GM23338 (cell line): ENCODE results near the gene PTPN7. TPM values are rescaled to one million over a fixed set of nuclear protein-coding genes. Genes with fewer than 3 reads are reported as not detected.
"Not testable (repeated sequence)": the region's sequence is repeated elsewhere in the genome, so short reads cannot be mapped to it uniquely, and the experiment has no call there.

Experiments
- ATAC-seq: fragments of 200-7000 bp; cut with Tn5 transposase; 3 replicates; pipeline ENCODE4 v1.9.1; 2020
- DNase-seq: peaks from one replicate; pipeline ENCODE4 v3.0.0-alpha.2; 2015; ENCODE audit warnings: low spot score
- H2AFZ ChIP-seq: fragments of 200-600 bp; sonication (generic); 2 replicates; pipeline ENCODE4 v1.8.0; 2016; ENCODE audit warnings: antibody characterized with exemption, mild to moderate bottlenecking, moderate library complexity
- H3F3A ChIP-seq: fragments of 200-600 bp; sonication (generic); replicated peaks from 2 replicates; pipeline ENCODE4 v1.8.0; 2017; ENCODE audit warnings: antibody characterized with exemption, mixed run types, low read depth
- H3K27ac ChIP-seq: fragments of 200-600 bp; sonication (generic); 2 replicates; pipeline ENCODE4 v1.6.1; 2016; ENCODE audit warnings: low read depth
- H3K27me3 ChIP-seq: fragments of 200-600 bp; sonication (generic); 2 replicates; pipeline ENCODE4 v1.8.0; 2016; ENCODE audit warnings: mild to moderate bottlenecking, mixed run types, moderate library complexity; ENCODE audit not compliant: insufficient read depth
- H3K36me3 ChIP-seq: fragments of 200-600 bp; sonication (generic); 2 replicates; pipeline ENCODE4 v1.8.0; 2016; ENCODE audit warnings: mild to moderate bottlenecking; ENCODE audit not compliant: insufficient read depth
- H3K4me1 ChIP-seq: fragments of 200-600 bp; sonication (generic); 2 replicates; pipeline ENCODE4 v1.8.0; 2016; ENCODE audit warnings: mild to moderate bottlenecking, moderate library complexity; ENCODE audit not compliant: insufficient read depth
- H3K4me2 ChIP-seq: fragments of 200-600 bp; sonication (generic); 2 replicates; pipeline ENCODE4 v1.7.1; 2017; ENCODE audit warnings: mixed run types
- H3K4me3 ChIP-seq: fragments of 200-600 bp; sonication (generic); 2 replicates; pipeline ENCODE4 v1.6.1; 2016; ENCODE audit warnings: mixed run types
- H3K79me2 ChIP-seq: fragments of 200-600 bp; sonication (generic); replicated peaks from 2 replicates; pipeline ENCODE4 v1.8.0; 2017; ENCODE audit warnings: mild to moderate bottlenecking; ENCODE audit not compliant: insufficient read depth
- H3K9me2 ChIP-seq: fragments of 200-600 bp; sonication (generic); 2 replicates; pipeline ENCODE4 v1.8.0; 2017; ENCODE audit not compliant: insufficient read depth
- H4K20me1 ChIP-seq: fragments of 200-600 bp; sonication (generic); replicated peaks from 2 replicates; pipeline ENCODE4 v1.8.0; 2017; ENCODE audit warnings: mild to moderate bottlenecking; ENCODE audit not compliant: insufficient read depth
- H3K27ac Mint-ChIP-seq: 2 replicates; pipeline ENCODE4 v1.8.0; 2020; ENCODE audit warnings: inconsistent platforms, mild to moderate bottlenecking, moderate library complexity, mixed read lengths
- H3K27me3 Mint-ChIP-seq: 3 replicates; pipeline ENCODE4 v1.8.0; 2022; ENCODE audit warnings: low read depth, mild to moderate bottlenecking, moderate library complexity, mixed read lengths, inconsistent platforms; ENCODE audit not compliant: insufficient read depth, poor library complexity
- H3K36me3 Mint-ChIP-seq: 3 replicates; pipeline ENCODE4 v1.8.0; 2021; ENCODE audit warnings: low read depth, mild to moderate bottlenecking, inconsistent platforms, moderate library complexity, mixed read lengths
- H3K4me1 Mint-ChIP-seq: 3 replicates; pipeline ENCODE4 v1.8.0; 2020; ENCODE audit warnings: mild to moderate bottlenecking, inconsistent platforms, mixed read lengths
- H3K4me3 Mint-ChIP-seq: 3 replicates; pipeline ENCODE4 v1.8.0; 2021; ENCODE audit warnings: moderate library complexity, mild to moderate bottlenecking, inconsistent platforms, mixed read lengths
- H3K9me3 Mint-ChIP-seq: 3 replicates; pipeline ENCODE4 v1.8.0; 2020; ENCODE audit warnings: moderate library complexity, mild to moderate bottlenecking, inconsistent platforms, mixed read lengths
- CREB1 ChIP-seq: fragments of 250-450 bp; sonication (Bioruptor Pico); IDR thresholded peaks from 2 replicates; pipeline ENCODE4 v1.5.0; 2020; ENCODE audit warnings: low read depth, mild to moderate bottlenecking, moderate library complexity
- CTCF ChIP-seq, 2 experiments: fragments of 200-600 bp in 1 of 2; sonication (generic) in 1 of 2; conservative IDR thresholded peaks; 2 replicates each; pipeline versions ENCODE4 v1.5.1 to v1.6.1; 2016 to 2017; ENCODE audit warnings: antibody characterized with exemption in 2 of 2, low read depth in 2 of 2, mild to moderate bottlenecking in 2 of 2, moderate library complexity in 1 of 2
- EZH2phosphoT487 ChIP-seq: fragments of 200-600 bp; sonication (generic); IDR thresholded peaks from one replicate; pipeline ENCODE4 v1.8.1; 2018; ENCODE audit warnings: antibody characterized with exemption; ENCODE audit not compliant: unreplicated experiment
- STAT1 ChIP-seq: IDR thresholded peaks from one replicate; pipeline ENCODE4 v1.6.1; 2016; ENCODE audit warnings: antibody characterized with exemption; ENCODE audit not compliant: unreplicated experiment
- ZNF331 ChIP-seq: fragments of 250-450 bp; sonication (Bioruptor Pico); IDR thresholded peaks from 2 replicates; pipeline ENCODE4 v1.5.0; 2020; ENCODE audit warnings: low read depth, mild to moderate bottlenecking, moderate library complexity
- ZNF462 ChIP-seq: fragments of 250-450 bp; sonication (Bioruptor Pico); IDR thresholded peaks from 2 replicates; pipeline ENCODE4 v1.5.0; 2020; ENCODE audit warnings: mild to moderate bottlenecking, moderate library complexity
- polyA plus RNA-seq: library from polyadenylated mRNA; unstranded; fragments of >200 nt; fragmentation: Nextera tagmentation; extraction: Ambion mirVana; gene quantifications from 2 replicates; pipeline ENCODE4 v1.2.1, GENCODE V29; 2016
- total RNA-seq: library from RNA; depleted of rRNA; stranded (reverse); fragments of >200 nt; shearing (Covaris generic); gene quantifications from 2 replicates; pipeline ENCODE4 v1.2.3, GENCODE V29; 2014

Gene PTPN7
- total and polyA plus RNA-seq, 2 experiments from 2014 or later = not detected

DNA sequence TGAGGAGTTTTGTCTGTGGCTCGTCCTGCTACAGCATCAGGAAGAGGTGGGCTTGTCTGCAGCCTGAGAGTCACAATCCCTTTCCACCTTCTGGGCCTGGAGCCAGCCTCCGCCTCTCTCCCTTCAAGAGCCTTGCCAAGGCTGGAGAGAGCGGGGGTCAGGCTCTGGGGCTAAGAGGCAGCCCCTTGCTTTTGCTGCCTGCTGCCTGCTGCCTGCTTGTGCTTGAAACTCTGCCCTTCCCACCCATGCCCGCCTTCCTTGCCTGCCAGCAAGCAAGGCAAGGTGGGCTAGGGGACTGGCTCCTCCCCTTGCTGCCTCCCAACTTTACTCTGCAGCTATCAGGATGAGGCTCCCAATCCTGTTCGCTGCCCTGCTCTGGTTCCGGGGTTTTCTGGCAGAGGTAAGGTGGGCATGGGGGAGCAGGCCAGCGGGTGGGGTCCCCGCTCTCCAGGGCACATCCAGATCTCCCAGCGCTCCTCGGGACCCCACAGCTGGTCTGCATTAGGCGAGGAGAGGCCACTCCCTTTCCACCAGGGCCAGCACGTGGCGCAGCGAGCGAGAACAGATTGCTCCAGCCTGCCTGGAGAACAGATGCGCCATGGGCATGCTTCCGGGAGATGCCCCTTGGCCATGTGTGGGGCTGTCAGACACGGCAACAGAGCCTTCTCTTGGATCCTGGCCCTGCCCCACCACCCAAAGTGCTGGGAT, 7.5 kb upstream of the PTPN7 start:
- H3K9me3 Mint-ChIP-seq = no peaks in the 10 kb centered on the region
- no peaks in the 10 kb centered on the region for H3K36me3 Mint-ChIP-seq
- Histone ChIP-seq H3K27me3 (no peaks in the 10 kb centered on the region), H3K4me2 (no peak overlapping the region), H3K4me1 (peaks cover 11% of the 10 kb centered on the region), H3K27ac (no peak overlapping the region), H3F3A (no peaks in the 10 kb centered on the region), H3K9me2 (no peaks in the 10 kb centered on the region), H3K36me3 (no peaks in the 10 kb centered on the region), H2AFZ (0 out of 2 replicates have a peak overlapping the region, but pooled peaks have one; percentile 43), H3K79me2 (no peaks in the 10 kb centered on the region), H3K4me3 (no peak overlapping the region), H4K20me1 (no peaks in the 10 kb centered on the region)
- H3K27ac Mint-ChIP-seq = no peak overlapping the region
- DNase-seq = no peak
- peaks cover 33% of the 10 kb centered on the region for H3K4me1 Mint-ChIP-seq
- H3K27me3 Mint-ChIP-seq = peaks cover 13% of the 10 kb centered on the region
- no peak for TF ChIP-seq CREB1 (CRISPR knock-in tag)
- peak; percentile 7; the same call in 1 of the 3 replicates for ATAC-seq
- no peak overlapping the region for H3K4me3 Mint-ChIP-seq

DNA sequence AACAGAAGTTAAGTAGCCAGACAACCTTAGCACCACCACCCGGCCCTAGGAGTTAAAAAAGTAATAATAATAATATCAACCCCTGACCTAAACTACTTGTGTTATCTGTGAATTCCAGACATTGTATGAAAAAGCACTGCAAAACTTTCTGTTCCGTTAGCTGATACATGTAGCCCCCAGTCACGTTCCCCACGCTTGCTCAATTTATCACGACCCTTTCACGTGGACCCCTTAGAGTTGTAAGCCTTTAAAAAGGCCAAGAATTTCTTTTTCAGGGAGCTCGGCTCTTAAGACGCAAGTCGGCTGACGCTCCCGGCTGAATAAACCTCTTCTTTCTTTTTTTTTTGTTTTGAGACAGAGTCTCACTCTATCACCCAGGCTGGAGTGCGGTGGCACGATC, 6.7 kb upstream of the PTPN7 start:
- H3K27me3 Mint-ChIP-seq = peaks cover 16% of the 10 kb centered on the region
- not testable (repeated sequence) for H3K4me2 ChIP-seq, H3K79me2 ChIP-seq, H3K9me2 ChIP-seq, H3K27me3 ChIP-seq, H3K27ac ChIP-seq, H3K9me3 Mint-ChIP-seq, DNase-seq, H2AFZ ChIP-seq, H3F3A ChIP-seq, H3K36me3 ChIP-seq, H3K36me3 Mint-ChIP-seq, H4K20me1 ChIP-seq, H3K4me3 ChIP-seq, ATAC-seq, H3K27ac Mint-ChIP-seq, H3K4me3 Mint-ChIP-seq
- peaks cover 11% of the 10 kb centered on the region for H3K4me1 ChIP-seq
- peaks cover 41% of the 10 kb centered on the region for H3K4me1 Mint-ChIP-seq

DNA sequence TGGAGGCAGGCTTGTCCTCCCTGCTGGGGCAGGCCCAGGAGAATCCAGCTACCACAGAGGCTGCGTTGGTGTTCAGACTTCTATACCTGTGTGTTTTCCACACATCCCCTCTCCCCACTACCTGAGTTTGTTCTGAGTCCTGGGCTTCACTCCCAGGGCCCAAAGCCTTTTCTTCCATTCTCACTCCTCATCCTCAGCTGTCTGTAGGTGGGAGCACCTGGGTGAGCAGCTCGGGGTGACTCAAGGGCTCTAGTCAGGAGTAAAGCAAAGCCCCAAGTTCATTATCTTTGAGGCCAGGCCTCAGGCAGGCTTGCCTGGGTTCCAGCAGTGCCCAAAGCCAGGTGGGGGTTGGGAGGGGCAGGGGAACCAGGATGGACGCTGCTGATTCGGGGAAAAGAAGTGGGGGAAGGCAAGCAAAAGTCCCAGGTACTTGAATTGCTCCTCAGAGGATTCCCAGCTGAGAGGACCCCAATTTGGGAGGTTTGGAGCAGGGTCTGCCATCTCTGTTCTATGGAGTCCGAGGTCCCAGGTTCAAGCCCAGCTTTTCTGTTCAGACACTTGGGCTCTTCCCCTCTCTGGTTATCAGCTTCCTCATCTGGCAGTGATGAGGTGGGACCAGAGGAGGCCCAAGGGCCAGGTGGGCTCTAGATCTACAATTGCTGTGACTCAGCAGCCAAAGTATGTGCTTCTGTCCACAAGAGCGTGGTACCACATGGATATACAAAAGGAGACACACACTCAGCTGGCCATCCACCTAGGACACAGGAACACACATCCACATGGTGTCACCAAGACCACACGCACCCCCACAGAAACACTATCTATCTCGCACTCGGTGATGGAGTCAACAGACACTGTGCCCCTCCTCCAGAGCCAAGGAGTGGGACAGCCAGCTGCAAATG, 5.8 kb upstream of the PTPN7 start:
- no peak overlapping the region for H3K4me3 Mint-ChIP-seq
- no peaks in the 10 kb centered on the region for H3K36me3 ChIP-seq
- no peaks in the 10 kb centered on the region for H3K9me3 Mint-ChIP-seq
- TF ChIP-seq CTCF (conservative IDR thresholded peaks at IDR 0.05; ENCODE audit: low read depth in 2 of 2) (no peak), EZH2phosphoT487 (no peak), ZNF462 (CRISPR knock-in tag) (no peak), ZNF331 (CRISPR knock-in tag) (no peak), STAT1 (no peak), CREB1 (CRISPR knock-in tag) (no peak)

More for the DNA sequence above, 5.8 kb upstream of the PTPN7 start:
- no peak overlapping the region for H3K27ac Mint-ChIP-seq
- H3K27me3 Mint-ChIP-seq = peaks cover 19% of the 10 kb centered on the region
- no peaks in the 10 kb centered on the region for H3K36me3 Mint-ChIP-seq
- Histone ChIP-seq H4K20me1 (no peaks in the 10 kb centered on the region), H3K9me2 (no peaks in the 10 kb centered on the region), H3K27me3 (no peaks in the 10 kb centered on the region), H3K27ac (no peak overlapping the region), H3K79me2 (no peaks in the 10 kb centered on the region), H3F3A (no peaks in the 10 kb centered on the region), H3K4me3 (no peak overlapping the region), H3K4me1 (peaks cover 11% of the 10 kb centered on the region), H3K4me2 (no peak overlapping the region), H2AFZ (peak overlapping the region; percentile 86)
- peaks cover 45% of the 10 kb centered on the region for H3K4me1 Mint-ChIP-seq
- DNase-seq (no peak), ATAC-seq (no peak)
